Spleen (tissue), 11 donors: Measurements from ENCODE around the gene SH3D19. TPM values are rescaled to one million over a fixed set of nuclear protein-coding genes. Genes with fewer than 3 reads are reported as not detected.

ENCODE experiments used
- DNase-seq: peaks from one replicate; pipeline ENCODE4 v3.0.0-alpha.2; 2020
- H3K27ac ChIP-seq, 8 donors: fragments of 200-600 bp; sonication (generic) in 7 of 8; 1 replicate in 4 of 8; 2 replicates in 4 of 8; pipeline versions ENCODE4 v1.5.0 to v1.8.0; 2016 to 2021; ENCODE audit warnings: inconsistent platforms in 4 of 8, mild to moderate bottlenecking in 4 of 8, moderate library complexity in 1 of 8
- H3K27me3 ChIP-seq, 7 donors: fragments of 200-600 bp; sonication (generic) in 6 of 7; replicated peaks in 1 of 7; 1 replicate in 4 of 7; 2 replicates in 3 of 7; pipeline versions ENCODE4 v1.5.0 to v1.8.0; 2016 to 2021; ENCODE audit warnings: inconsistent platforms in 3 of 7, mild to moderate bottlenecking in 1 of 7
- H3K36me3 ChIP-seq, 6 donors: fragments of 200-600 bp; sonication (generic) in 5 of 6; 1 replicate in 4 of 6; 2 replicates in 2 of 6; pipeline versions ENCODE4 v1.5.0 to v1.8.0; 2016 to 2021; ENCODE audit warnings: inconsistent platforms in 2 of 6
- H3K4me1 ChIP-seq, 6 donors: fragments of 200-600 bp; sonication (generic) in 5 of 6; 1 replicate in 3 of 6; 2 replicates in 3 of 6; pipeline versions ENCODE4 v1.5.0 to v1.8.0; 2016 to 2021; ENCODE audit warnings: inconsistent platforms in 3 of 6
- H3K4me3 ChIP-seq, 8 donors: fragments of 200-600 bp; sonication (generic) in 7 of 8; 1 replicate in 4 of 8; 2 replicates in 4 of 8; pipeline versions ENCODE4 v1.5.0 to v1.8.0; 2016 to 2021; ENCODE audit warnings: inconsistent platforms in 4 of 8, mild to moderate bottlenecking in 4 of 8, moderate library complexity in 2 of 8
- H3K9me3 ChIP-seq, 8 donors: fragments of 200-600 bp; sonication (generic) in 7 of 8; 1 replicate in 4 of 8; 2 replicates in 4 of 8; pipeline versions ENCODE4 v1.5.0 to v1.8.0; 2016 to 2021; ENCODE audit warnings: inconsistent platforms in 4 of 8
- POLR2A ChIP-seq, 3 donors: fragments of 450-650 bp; IDR thresholded peaks; one replicate each; pipeline ENCODE4 v1.5.1; 2017; ENCODE audit warnings: antibody characterized with exemption in 3 of 3, mild to moderate bottlenecking in 1 of 3
- POLR2AphosphoS5 ChIP-seq, 3 donors: sonication (generic); formaldehyde crosslinking; IDR thresholded peaks; one replicate each; pipeline ENCODE4 v1.5.1; 2017; ENCODE audit warnings: antibody characterized with exemption in 3 of 3
- WGBS, 5 donors: extraction: QIAGEN DNeasy Blood & Tissue Kit in 3 of 5; methylation state at CpG; one replicate each; pipeline versions ENCODE4 v1.1.5 to v1.1.7; 2013 to 2018; 5-methylcytosine and 5-hydroxymethylcytosine counted together
- intact Hi-C: fragments of 100-400 bp; cut with DNase I; formaldehyde crosslinking; loops from one replicate; pipeline ENCODE4 v1.15.0; 2023; ENCODE audit warnings: low total_unique reads
- polyA plus RNA-seq, 3 donors: library from polyadenylated mRNA; stranded (reverse); fragments of 200-250 nt; gene quantifications; one replicate each; pipeline ENCODE4 v1.2.1, GENCODE V29; 2013
- total RNA-seq, 7 donors: library from RNA; depleted of rRNA in 3 of 7; stranded (reverse); fragments of >200 nt in 3 of 7; fragmentation: NEBNext Ultra II Directional in 4 of 7; extraction: Animal tissue kit (Norgen Biotek cat#: 25700) in 4 of 7; gene quantifications; one replicate each; pipeline versions ENCODE4 v1.1.0 to v1.2.1, GENCODE V29; 2016 to 2021
- TF ChIP-seq, protein P1 (sequence below), 11 experiments: fragments of 200-600 bp in 7 of 11; fragments of 450-650 bp in 4 of 11; sonication (generic) in 4 of 11; IDR thresholded peaks in 8 of 11; conservative IDR thresholded peaks in 3 of 11; 1 replicate in 7 of 11; 2 replicates in 4 of 11; pipeline versions ENCODE4 v1.4.0 to v1.8.0; 2016 to 2021; ENCODE audit warnings: antibody characterized with exemption in 11 of 11, inconsistent platforms in 4 of 11, mild to moderate bottlenecking in 1 of 11
- donor health status: healthy with polysubstance abuse.
- donor health status: DM: no; HTN: no; CAD: no; lungs with moderate emphysema.
- donor health status: DM: no; HTN: no; CAD: no.
- donor health status: Bipolar disorder and iron deficiency.
- donor health status: healthy.
- donor health status: DM: no; HTN: no; CAD: no.
- donor health status: DM: yes; HTN: yes; CAD: no.

Gene SH3D19
- total and polyA plus RNA-seq, 10 donors, result 3.0 to 33.3 (median 14.7) TPM

DNA sequence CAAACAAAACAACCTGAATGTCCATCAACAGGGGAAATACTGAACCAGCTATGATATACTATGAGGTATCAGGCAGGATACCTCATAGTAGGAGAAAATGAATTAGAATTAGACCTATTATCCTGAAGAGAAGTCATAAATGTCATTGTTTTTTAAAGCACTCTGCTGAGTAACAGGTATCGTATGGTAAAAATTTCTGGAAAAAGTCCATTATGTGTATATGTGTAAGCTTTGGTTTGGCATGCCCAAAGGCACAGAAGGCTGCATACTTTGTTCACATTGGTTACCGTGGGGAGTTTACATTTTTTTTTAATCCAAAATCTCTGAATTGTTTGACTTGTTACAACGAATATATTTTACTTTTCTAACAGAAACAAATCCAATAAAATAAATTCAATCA, 155.5 kb downstream of the SH3D19 start:
- TF ChIP-seq POLR2AphosphoS5 (IDR thresholded peaks at IDR 0.05), result no peak
- no peak for TF ChIP-seq POLR2A (IDR thresholded peaks at IDR 0.05)
- Histone ChIP-seq H3K4me1 (no peaks in the 10 kb centered on the region), H3K27ac (no peak overlapping the region), H3K4me3 (no peak overlapping the region), H3K9me3 (no peaks in the 10 kb centered on the region), H3K27me3 (no peaks in the 10 kb centered on the region), H3K36me3 (peaks cover 0 to 7% (median 0%) of the 10 kb centered on the region in 6 donors)
- intact Hi-C loops, result no loop called here
- DNase-seq, result no peak
- 77 to 91% (median 90%) methylated on average over 3 of the region's 3 CpGs for WGBS, 5 donors

DNA sequence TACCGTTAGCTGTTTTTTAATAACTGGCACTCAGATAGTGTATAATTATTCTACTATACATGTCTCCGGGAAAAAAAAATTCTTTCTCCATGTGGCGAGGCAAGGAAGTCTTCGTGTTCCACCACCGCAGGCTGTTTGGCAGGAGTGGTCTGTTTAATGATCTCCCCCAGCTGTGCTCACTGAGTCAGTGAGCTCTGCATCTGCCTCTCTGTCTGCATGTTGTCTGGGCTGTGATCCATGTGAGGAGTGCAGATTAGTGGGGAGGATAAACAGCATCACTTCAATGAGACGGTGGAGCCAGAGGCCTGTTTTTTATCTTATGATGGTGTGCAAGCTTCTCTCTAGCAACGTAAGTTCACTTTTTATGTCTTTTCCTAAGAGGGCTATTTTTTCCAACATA, 156.2 kb downstream of the SH3D19 start:
- intact Hi-C loops, result no loop called here
- Histone ChIP-seq H3K4me3 (no peak overlapping the region), H3K9me3 (no peaks in the 10 kb centered on the region), H3K36me3 (peaks cover 0 to under 1% (median 0%) of the 10 kb centered on the region in 6 donors), H3K27me3 (no peaks in the 10 kb centered on the region), H3K4me1 (no peaks in the 10 kb centered on the region), H3K27ac (no peak overlapping the region)
- no peak for DNase-seq
- TF ChIP-seq, protein P1, sequence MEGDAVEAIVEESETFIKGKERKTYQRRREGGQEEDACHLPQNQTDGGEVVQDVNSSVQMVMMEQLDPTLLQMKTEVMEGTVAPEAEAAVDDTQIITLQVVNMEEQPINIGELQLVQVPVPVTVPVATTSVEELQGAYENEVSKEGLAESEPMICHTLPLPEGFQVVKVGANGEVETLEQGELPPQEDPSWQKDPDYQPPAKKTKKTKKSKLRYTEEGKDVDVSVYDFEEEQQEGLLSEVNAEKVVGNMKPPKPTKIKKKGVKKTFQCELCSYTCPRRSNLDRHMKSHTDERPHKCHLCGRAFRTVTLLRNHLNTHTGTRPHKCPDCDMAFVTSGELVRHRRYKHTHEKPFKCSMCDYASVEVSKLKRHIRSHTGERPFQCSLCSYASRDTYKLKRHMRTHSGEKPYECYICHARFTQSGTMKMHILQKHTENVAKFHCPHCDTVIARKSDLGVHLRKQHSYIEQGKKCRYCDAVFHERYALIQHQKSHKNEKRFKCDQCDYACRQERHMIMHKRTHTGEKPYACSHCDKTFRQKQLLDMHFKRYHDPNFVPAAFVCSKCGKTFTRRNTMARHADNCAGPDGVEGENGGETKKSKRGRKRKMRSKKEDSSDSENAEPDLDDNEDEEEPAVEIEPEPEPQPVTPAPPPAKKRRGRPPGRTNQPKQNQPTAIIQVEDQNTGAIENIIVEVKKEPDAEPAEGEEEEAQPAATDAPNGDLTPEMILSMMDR (IDR thresholded peaks at IDR 0.05 in 8 of 11, conservative IDR thresholded peaks at IDR 0.05 in 3 of 11), result no peak
- TF ChIP-seq POLR2A (IDR thresholded peaks at IDR 0.05) (no peak), POLR2AphosphoS5 (IDR thresholded peaks at IDR 0.05) (peak in 1 of 3 donors; percentile 23)
- WGBS, 5 donors, result 79 to 84% (median 82%) methylated on average over 7 of the region's 7 CpGs

DNA sequence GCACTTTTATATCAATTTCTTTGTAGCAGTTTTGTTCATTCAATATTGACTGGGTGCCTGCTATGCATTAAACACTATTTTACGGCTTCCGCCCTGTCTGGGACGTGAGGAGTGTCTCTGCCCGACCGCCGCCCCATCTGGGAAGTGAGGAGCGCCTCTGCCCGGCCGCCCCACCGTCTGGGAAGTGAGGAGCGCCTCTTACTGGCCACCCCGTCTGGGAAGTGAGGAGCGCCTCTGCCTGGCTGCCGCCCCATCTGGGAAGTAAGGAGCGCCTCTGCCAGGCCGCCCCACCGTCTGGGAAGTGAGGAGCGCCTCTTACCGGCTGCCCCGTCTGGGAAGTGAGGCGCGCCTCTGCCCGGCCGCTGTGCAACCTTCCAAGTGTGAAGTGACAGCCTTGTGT, 157.8 kb downstream of the SH3D19 start:
- Histone ChIP-seq H3K27ac (no peak overlapping the region), H3K27me3 (no peaks in the 10 kb centered on the region), H3K4me3 (no peak overlapping the region), H3K36me3 (no peaks in the 10 kb centered on the region), H3K4me1 (no peaks in the 10 kb centered on the region), H3K9me3 (no peaks in the 10 kb centered on the region)
- intact Hi-C loops, result no loop called here
- DNase-seq, result no peak
- TF ChIP-seq POLR2A (IDR thresholded peaks at IDR 0.05) (no peak), POLR2AphosphoS5 (IDR thresholded peaks at IDR 0.05) (no peak)
- TF ChIP-seq, protein P1 (IDR thresholded peaks at IDR 0.05 in 8 of 11, conservative IDR thresholded peaks at IDR 0.05 in 3 of 11), result no peak
- 92 to 97% (median 96%) methylated on average over 24 of the region's 24 CpGs for WGBS, 5 donors

DNA sequence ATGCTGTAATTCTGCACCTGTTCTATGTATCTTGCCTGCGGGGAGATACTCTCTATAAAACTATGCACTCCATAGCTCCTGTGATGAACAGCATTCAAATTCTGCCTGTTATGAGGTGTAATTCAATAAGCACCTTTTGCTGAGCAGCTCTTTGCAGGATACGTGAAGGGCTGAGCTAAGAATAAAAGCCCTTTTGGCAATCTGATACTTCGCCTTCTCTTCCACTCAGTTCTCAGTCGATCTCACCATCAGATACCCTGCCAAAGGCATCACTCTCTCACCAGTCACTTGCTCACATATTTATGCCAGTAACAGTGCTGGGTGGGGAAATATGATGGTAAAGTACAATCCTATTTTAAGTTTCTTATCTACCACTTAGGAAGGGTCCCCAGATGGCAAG, 158.8 kb downstream of the SH3D19 start:
- no peak overlapping the region for H3K4me3 ChIP-seq
- H3K9me3 ChIP-seq, result no peaks in the 10 kb centered on the region
- H3K27me3 ChIP-seq, result no peaks in the 10 kb centered on the region
- TF ChIP-seq POLR2AphosphoS5 (IDR thresholded peaks at IDR 0.05) (no peak), POLR2A (IDR thresholded peaks at IDR 0.05) (no peak)
- TF ChIP-seq, protein P1 (IDR thresholded peaks at IDR 0.05 in 8 of 11, conservative IDR thresholded peaks at IDR 0.05 in 3 of 11), result no peak
- no peak for DNase-seq
- no peak overlapping the region for H3K27ac ChIP-seq
- no peaks in the 10 kb centered on the region for H3K36me3 ChIP-seq
- 87 to 91% (median 91%) methylated on average over 4 of the region's 4 CpGs for WGBS, 5 donors
- intact Hi-C loops, result no loop called here
- H3K4me1 ChIP-seq, result no peaks in the 10 kb centered on the region
